ENCODE measurements around the gene CTIF.
"Not testable (repeated sequence)": the region's sequence is repeated elsewhere in the genome, so short reads cannot be mapped to it uniquely, and the experiment has no call there.

Gene CTIF

GRCh38 chr18:48811977-48812451 lies 273.2 kb downstream of the CTIF start:
- not testable (repeated sequence) for DNase-seq

GRCh38 chr18:48813321-48813720 lies 274.5 kb downstream of the CTIF start:
- DNase-seq = no peak

- no peak for DNase-seq
Observed at GRCh38 chr18:48813833-48814489, 275.1 kb downstream of the CTIF start.

- no peak for DNase-seq
Observed at GRCh38 chr18:48814490-48815178, 275.8 kb downstream of the CTIF start.

- DNase-seq = no peak
Observed at GRCh38 chr18:48815179-48815515, 276.3 kb downstream of the CTIF start.

GRCh38 chr18:48815581-48816324 lies 276.9 kb downstream of the CTIF start:
- no peak for DNase-seq

- DNase-seq = no peak
Observed at GRCh38 chr18:48816554-48816953, 277.7 kb downstream of the CTIF start.

GRCh38 chr18:48817021-48817461 lies 278.2 kb downstream of the CTIF start:
- DNase-seq = no peak

GRCh38 chr18:48818329-48819254 lies 279.8 kb downstream of the CTIF start:
- DNase-seq = no peak

- no peak for DNase-seq
Observed at GRCh38 chr18:48819276-48819675, 280.4 kb downstream of the CTIF start.

- no peak for DNase-seq
Observed at GRCh38 chr18:48819781-48820482, 281.1 kb downstream of the CTIF start.

GRCh38 chr18:48820483-48821250 lies 281.8 kb downstream of the CTIF start:
- DNase-seq = no peak

GRCh38 chr18:48821251-48821590 lies 282.4 kb downstream of the CTIF start:
- no peak for DNase-seq

- no peak for DNase-seq
Observed at GRCh38 chr18:48821845-48822244, 283.0 kb downstream of the CTIF start.

GRCh38 chr18:48824231-48824970 lies 285.6 kb downstream of the CTIF start:
- no peak for DNase-seq

- peak; percentile 46 for DNase-seq
Observed at GRCh38 chr18:48825101-48825745, 286.4 kb downstream of the CTIF start.

- no peak for DNase-seq
Observed at GRCh38 chr18:48826271-48826670, 287.4 kb downstream of the CTIF start.

- no peak for DNase-seq
Observed at GRCh38 chr18:48826806-48827205, 288.0 kb downstream of the CTIF start.

GRCh38 chr18:48827291-48828193 lies 288.7 kb downstream of the CTIF start:
- peak; percentile 62 for DNase-seq
